GM18519 (cell line): Measurements from ENCODE around the gene ZNF608.
A peak's percentile ranks its signal among the peaks of the same experiment; 100 is the strongest.

Source experiments
- ATAC-seq: cut with Tn5 transposase; IDR thresholded peaks from one replicate; pipeline ENCODE4 v1.9.1; 2021; ENCODE audit warnings: mild to moderate bottlenecking, moderate library complexity; ENCODE audit not compliant: unreplicated experiment, low FRiP score

The ZNF608 gene

GRCh38 chr5:124745928-124746915, at the start of gene ZNF608:
TSS of gene ZNF608 (minus strand) at chr5:124746639. CDS start at chr5:124744989, 1,650 bp downstream.
- ATAC-seq: no peak

DNA sequence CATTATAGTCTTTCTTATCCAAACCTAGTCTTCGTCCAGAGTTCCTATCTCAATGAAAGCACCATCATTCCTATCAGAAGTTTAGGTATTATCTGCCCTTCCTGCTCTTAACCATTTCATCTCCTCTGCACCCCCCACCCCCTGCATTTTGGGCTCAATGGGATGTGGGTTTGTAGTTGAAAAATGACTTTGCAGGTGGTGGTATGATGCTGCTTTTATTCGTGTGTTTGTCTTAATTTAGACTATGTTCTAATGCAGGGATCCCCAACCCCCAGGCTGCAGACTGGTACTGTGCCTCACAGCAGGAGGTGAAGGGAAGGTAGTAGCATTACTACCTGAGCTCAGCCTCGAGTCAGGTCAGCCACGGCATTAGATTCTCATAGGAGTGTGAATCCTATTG, 49.4 kb upstream of the ZNF608 start:
- ATAC-seq: peak; percentile 31

GRCh38 chr5:124790895-124791732, 44.7 kb upstream of the ZNF608 start:
- ATAC-seq: no peak

- no peak for ATAC-seq
Observed at GRCh38 chr5:124790301-124790894, 44.0 kb upstream of the ZNF608 start.

GRCh38 chr5:124789104-124789605, 42.7 kb upstream of the ZNF608 start:
- ATAC-seq: no peak

DNA sequence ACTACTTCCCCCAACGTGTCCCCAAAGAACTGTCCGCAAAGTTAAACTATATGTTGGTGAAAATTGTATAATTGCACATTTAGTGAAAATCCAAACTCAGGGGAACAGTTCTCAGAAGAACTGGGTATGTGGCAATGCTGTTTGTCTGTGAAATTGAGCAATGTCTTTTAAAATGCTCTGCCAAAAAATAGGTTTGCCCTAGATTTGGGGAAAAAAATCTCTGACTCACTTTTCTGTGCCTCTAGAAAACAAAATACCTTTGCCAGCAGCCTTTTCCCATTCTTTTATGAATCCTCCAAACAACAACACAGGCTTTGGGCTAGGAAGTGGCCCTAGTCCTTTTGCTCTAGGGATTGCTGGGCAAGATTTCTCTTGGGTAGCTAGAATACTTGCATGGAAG, 37.4 kb upstream of the ZNF608 start:
- no peak for ATAC-seq

DNA sequence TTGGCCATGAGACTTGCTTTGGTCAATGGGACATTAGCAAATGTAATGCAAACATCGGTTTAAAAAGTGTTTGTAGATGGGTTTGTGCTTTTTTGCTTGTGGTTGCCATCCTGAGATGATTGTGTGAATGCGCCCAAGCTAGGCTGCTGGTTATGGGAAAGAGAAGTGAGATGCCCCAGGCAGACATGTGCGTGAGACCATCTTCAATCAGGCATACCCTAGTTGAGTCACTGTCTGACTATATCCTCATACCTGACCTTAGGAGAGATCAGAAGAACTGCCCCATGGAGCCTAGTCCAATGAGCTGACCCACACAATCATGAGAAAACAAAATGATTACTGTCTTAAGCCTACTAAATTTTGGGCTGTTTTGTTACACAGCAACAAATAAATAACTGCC, 36.8 kb upstream of the ZNF608 start:
- ATAC-seq: no peak

GRCh38 chr5:124782262-124782661, 35.8 kb upstream of the ZNF608 start:
- no peak for ATAC-seq

- no peak for ATAC-seq
Observed at GRCh38 chr5:124780011-124780410, 33.6 kb upstream of the ZNF608 start.

- no peak for ATAC-seq
Observed at GRCh38 chr5:124773315-124774311, 27.2 kb upstream of the ZNF608 start.

- ATAC-seq: no peak
Observed at GRCh38 chr5:124772457-124773200, 26.2 kb upstream of the ZNF608 start.

DNA sequence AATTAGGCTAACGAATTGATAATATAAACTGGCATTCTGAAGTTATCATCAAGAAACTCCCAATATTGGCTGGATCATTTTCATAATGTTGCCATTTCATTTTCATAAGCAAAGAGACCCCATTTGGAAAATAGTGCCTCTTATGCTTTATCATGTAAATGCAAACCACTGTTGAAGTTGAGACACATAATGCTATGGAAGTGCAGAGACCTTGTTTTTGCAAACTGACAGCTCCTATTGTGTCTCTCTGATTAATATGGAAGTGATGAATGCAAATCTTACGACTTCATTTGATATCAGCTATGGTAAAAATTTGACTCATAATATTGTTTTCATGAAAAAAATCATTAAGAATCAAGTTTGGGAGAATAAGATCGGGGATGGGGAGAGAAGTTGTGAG, 25.3 kb upstream of the ZNF608 start:
- no peak for ATAC-seq

DNA sequence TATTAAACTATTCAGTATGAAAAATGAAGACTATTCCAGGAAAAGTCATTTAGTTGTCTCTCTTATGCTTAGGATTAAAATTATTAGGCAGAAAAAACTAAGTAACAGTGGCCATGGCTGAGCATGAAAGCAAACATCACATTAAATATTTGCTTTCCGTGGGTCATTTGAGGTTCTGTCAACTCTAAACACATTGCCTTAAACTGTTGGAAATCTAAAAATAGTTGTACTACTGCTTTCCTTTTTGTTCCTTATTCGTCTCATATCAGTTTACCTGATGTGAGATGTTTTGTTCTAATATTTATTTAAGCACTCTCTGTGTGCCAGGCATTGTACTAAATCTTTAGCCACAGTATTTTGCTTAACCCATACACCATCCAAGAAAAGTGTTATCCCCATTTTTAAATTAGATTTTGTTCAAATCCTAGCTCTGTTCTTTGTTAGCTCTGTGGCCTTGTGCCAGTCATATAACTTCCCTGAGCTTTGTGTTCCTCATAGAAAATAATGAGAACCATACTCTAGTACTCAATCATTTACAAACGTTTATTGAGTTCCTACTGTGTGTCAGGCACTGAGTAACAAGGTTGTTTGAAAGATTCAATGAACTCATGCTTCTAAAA, 18.7 kb upstream of the ZNF608 start:
- no peak for ATAC-seq

- no peak for ATAC-seq
Observed at GRCh38 chr5:124764585-124764984, 18.1 kb upstream of the ZNF608 start.

DNA sequence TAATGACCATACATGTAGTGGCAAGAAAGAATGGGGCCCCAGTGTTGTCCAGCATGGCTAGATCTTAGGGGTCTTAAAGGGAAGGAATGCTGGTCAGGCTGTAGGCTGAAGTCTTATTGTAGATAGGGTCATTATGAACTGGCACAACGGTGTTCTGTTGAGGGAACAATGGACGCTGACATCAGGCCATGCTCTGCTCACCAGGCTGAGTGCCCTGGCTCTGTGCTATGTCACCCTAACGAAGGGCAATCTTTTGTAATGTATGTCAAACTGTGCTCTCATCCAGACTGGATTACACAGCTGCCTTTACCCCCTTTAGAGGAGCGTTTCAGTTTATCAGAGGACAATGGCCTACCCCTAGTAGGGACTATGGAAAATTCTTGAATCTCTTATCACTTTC, 14.6 kb upstream of the ZNF608 start:
- ATAC-seq: no peak

DNA sequence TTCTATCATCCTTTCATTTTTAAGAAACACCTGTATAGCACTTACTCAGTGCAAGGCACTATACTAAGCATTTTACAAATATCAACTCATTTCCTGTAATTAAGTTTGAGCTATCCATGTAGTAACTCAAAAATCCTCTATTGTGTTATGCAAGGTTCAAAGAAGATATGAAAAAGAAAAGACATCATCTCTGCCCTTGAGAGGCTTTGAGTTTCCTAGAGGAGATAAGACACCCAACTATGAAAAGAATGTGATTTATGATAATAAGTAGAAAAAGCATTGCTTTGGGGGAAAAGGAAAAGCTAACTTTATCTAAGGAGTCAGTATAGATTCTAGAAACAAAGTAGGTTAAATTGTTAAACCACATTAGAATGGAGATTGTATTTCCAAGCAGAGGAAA, 14.2 kb upstream of the ZNF608 start:
- no peak for ATAC-seq

- ATAC-seq: no peak
Observed at GRCh38 chr5:124755565-124755964, 9.1 kb upstream of the ZNF608 start.

DNA sequence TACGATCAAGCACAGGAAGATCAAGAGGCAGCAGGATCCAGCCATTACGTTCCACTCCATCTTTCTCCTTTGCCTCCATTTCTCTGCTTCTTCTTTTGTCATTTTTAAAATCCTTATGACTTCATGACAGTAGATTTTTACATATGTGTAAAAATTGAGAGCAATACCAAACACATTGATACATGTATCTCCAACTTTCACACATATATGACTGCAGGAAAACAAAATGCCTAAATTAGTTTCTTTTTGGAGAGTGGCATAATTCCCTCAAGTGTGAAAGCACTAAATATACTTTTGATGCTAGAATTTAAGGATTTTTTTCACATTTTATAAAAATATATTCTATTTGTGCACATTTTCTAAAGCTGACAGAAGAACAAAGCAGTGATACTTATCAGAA, 8.6 kb upstream of the ZNF608 start:
- ATAC-seq: no peak
